Skeletal muscle satellite cell (primary cell): ENCODE results near the gene CCR2.
"Not testable (repeated sequence)": the region's sequence is repeated elsewhere in the genome, so short reads cannot be mapped to it uniquely, and the experiment has no call there.

Experiments used
- H3K27me3 ChIP-seq: 2 replicates; pipeline ENCODE4 v1.7.0; 2013; ENCODE audit warnings: low read length; ENCODE audit not compliant: control insufficient read depth, insufficient read depth
- H3K36me3 ChIP-seq: 2 replicates; pipeline ENCODE4 v1.7.0; 2013; ENCODE audit warnings: mild to moderate bottlenecking, control low read depth, low read length; ENCODE audit not compliant: insufficient read depth
- H3K4me1 ChIP-seq: 2 replicates; pipeline ENCODE4 v1.7.0; 2013; ENCODE audit warnings: low read length; ENCODE audit not compliant: control insufficient read depth, insufficient read depth
- H3K4me2 ChIP-seq: 2 replicates; pipeline ENCODE4 v1.7.0; 2013; ENCODE audit warnings: mild to moderate bottlenecking, low read length
- H3K4me3 ChIP-seq: 2 replicates; pipeline ENCODE4 v1.7.0; 2013; ENCODE audit warnings: low read length
- H3K9ac ChIP-seq: 2 replicates; pipeline ENCODE4 v1.7.0; 2013; ENCODE audit warnings: mild to moderate bottlenecking, low read depth, low read length, moderate library complexity
- H3K9me3 ChIP-seq: replicated peaks from 2 replicates; pipeline ENCODE4 v1.7.0; 2013; ENCODE audit warnings: mild to moderate bottlenecking, control low read depth, low read length

The CCR2 gene

GRCh38 chr3:46397111-46397510, 43.2 kb downstream of the CCR2 start:
- peaks cover 13% of the 10 kb centered on the region for H3K27me3 ChIP-seq
- no peaks in the 10 kb centered on the region for H3K9me3 ChIP-seq
- H3K36me3 ChIP-seq: no peaks in the 10 kb centered on the region
- peaks cover 8% of the 10 kb centered on the region for H3K4me1 ChIP-seq
- no peak overlapping the region for H3K4me3 ChIP-seq
- no peak overlapping the region for H3K9ac ChIP-seq
- H3K4me2 ChIP-seq: no peak overlapping the region

DNA sequence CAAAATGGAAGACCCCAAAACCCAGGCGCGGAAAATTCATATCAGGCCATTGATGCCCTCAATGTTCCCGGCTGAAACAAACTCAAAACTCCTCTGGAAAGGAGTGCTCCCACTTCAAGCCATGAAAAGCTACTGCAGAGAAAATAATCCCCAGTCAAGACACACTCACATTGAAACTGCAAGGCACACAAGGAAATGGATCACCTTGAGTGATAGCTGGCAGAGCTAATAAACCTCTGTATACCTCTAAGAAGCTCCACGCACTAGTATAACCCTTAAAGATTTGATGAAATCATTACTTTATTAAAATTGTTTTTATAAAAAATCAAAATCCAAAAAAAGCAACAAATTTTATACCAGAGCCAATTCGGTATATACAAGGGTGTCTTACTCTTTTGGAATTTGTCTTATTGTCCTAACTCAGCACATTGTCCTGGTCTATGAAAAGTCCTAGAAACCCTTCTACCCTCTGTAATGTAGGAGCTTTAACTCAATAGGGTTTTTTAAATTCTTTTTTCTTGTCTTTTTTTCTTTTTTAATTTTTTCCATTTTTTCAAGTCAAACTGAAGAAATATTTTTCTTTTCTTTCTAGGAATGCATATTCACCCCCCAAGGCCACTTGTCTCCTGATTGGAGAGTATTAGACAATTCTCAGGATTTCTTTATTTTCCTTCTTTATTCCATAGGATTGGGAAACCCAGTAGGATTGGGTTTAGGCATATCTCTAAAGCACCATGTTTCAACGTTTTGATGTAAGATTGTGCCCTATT, 44.5 kb downstream of the CCR2 start:
- peaks cover 13% of the 10 kb centered on the region for H3K27me3 ChIP-seq
- no peak overlapping the region for H3K9ac ChIP-seq
- H3K4me2 ChIP-seq: no peak overlapping the region
- no peaks in the 10 kb centered on the region for H3K9me3 ChIP-seq
- H3K4me3 ChIP-seq: no peak overlapping the region
- no peaks in the 10 kb centered on the region for H3K36me3 ChIP-seq
- H3K4me1 ChIP-seq: peaks cover 8% of the 10 kb centered on the region

DNA sequence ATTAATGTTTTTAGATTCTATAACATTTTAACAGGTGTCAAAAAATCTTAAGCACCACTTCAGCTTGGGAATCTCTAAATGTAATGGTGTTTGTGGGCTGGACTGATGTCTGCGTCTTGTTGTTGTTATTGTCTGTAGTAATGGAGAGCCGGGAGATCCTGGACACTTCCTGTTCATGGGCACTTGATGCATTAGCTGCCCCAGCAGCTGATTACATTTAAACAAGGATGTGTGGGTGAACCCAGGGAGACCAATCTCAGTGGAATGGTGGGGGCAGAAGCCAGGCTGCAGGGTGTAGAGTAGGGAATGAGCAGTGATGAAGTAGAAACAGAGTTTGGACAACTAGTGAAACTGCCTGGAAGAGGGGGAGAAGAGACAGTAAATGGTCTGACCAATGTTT, 45.2 kb downstream of the CCR2 start:
- Histone ChIP-seq H3K27me3 (peaks cover 7% of the 10 kb centered on the region), H3K36me3 (no peaks in the 10 kb centered on the region), H3K4me2 (no peak overlapping the region), H3K9ac (no peak overlapping the region), H3K9me3 (no peaks in the 10 kb centered on the region), H3K4me1 (peaks cover 8% of the 10 kb centered on the region), H3K4me3 (no peak overlapping the region)

- H3K4me2 ChIP-seq: no peak overlapping the region
- H3K27me3 ChIP-seq: peaks cover 2% of the 10 kb centered on the region
- H3K9me3 ChIP-seq: no peaks in the 10 kb centered on the region
- H3K36me3 ChIP-seq: no peaks in the 10 kb centered on the region
- peaks cover 8% of the 10 kb centered on the region for H3K4me1 ChIP-seq
- H3K9ac ChIP-seq: no peak overlapping the region
- no peak overlapping the region for H3K4me3 ChIP-seq
Measured at GRCh38 chr3:46399557-46399956, 45.6 kb downstream of the CCR2 start.

GRCh38 chr3:46400000-46400734, 46.3 kb downstream of the CCR2 start:
- H3K27me3 ChIP-seq: no peaks in the 10 kb centered on the region
- no peaks in the 10 kb centered on the region for H3K36me3 ChIP-seq
- no peaks in the 10 kb centered on the region for H3K9me3 ChIP-seq
- H3K4me2 ChIP-seq: no peak overlapping the region
- H3K9ac ChIP-seq: no peak overlapping the region
- H3K4me3 ChIP-seq: no peak overlapping the region
- H3K4me1 ChIP-seq: peaks cover 8% of the 10 kb centered on the region

DNA sequence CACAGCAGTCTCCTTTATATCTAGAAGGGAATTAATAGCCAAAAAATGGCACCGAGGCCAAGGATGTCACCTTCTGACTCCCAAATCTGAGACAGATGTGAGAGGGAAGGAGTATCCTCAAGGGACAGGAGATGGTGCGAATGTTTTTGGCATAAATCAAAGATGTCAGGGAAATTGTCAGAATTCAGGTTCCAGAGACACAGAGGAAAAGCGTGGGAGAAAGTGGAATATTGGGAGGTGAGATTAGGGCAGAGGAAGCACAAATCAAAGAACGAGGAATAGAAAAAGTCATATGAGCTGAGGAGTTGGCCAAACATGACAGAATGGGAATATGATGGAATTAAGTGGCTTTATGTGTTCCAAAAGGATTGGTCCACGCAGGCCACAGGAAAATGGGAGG, 46.9 kb downstream of the CCR2 start:
- Histone ChIP-seq H3K36me3 (no peaks in the 10 kb centered on the region), H3K27me3 (no peaks in the 10 kb centered on the region), H3K9ac (no peak overlapping the region), H3K4me1 (peaks cover 14% of the 10 kb centered on the region), H3K9me3 (no peaks in the 10 kb centered on the region), H3K4me3 (no peak overlapping the region), H3K4me2 (no peak overlapping the region)

- Histone ChIP-seq H3K9me3 (no peaks in the 10 kb centered on the region), H3K4me2 (no peak overlapping the region), H3K27me3 (no peaks in the 10 kb centered on the region), H3K4me3 (no peak overlapping the region), H3K9ac (no peak overlapping the region), H3K36me3 (no peaks in the 10 kb centered on the region), H3K4me1 (peaks cover 20% of the 10 kb centered on the region)
Measured at GRCh38 chr3:46401579-46401978, 47.7 kb downstream of the CCR2 start.

GRCh38 chr3:46402902-46403301, 49.0 kb downstream of the CCR2 start:
- H3K4me3 ChIP-seq, H3K27me3 ChIP-seq, H3K9ac ChIP-seq, H3K36me3 ChIP-seq, H3K4me2 ChIP-seq, H3K9me3 ChIP-seq: not testable (repeated sequence)
- H3K4me1 ChIP-seq: peaks cover 33% of the 10 kb centered on the region

DNA sequence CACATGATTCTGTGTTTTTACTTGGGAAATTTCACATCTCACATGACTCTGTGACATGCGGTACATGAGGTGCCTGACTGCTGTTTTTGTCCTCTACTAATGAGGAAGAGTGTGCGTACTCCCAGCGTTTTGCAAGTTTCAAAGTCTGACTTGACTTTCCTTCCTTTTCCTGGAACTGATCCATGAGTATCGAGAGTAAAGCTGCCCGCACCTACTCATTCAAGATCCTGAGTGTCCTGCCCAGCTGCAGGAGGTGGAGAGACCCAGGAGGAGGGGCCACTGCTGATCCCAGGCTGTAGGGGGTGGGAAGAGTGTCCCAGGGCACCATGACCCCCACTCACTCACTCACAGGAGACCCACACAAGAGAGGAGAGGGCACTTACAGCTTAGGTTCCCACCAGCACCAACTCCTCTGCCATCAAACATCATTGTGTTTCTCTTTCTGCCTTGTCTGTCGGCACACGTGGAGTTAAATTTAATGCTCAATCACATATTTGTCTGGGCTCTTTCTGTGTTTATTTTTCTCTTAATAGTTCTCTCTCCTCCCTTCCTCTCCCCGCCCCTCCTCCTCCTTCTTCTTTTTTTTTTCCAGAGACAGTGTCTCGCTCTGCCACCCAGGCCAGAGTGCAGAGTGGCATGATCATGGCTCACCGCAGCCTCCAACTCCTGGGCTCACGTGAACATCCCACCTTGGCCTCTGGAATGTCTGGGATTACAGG, 51.5 kb downstream of the CCR2 start:
- Histone ChIP-seq H3K9ac (no peak overlapping the region), H3K4me2 (peak overlapping the region; percentile 37), H3K36me3 (no peaks in the 10 kb centered on the region), H3K27me3 (no peaks in the 10 kb centered on the region), H3K4me3 (no peak overlapping the region), H3K4me1 (peaks cover 36% of the 10 kb centered on the region), H3K9me3 (no peaks in the 10 kb centered on the region)

GRCh38 chr3:46406443-46406787, 52.5 kb downstream of the CCR2 start:
- H3K4me3 ChIP-seq: no peak overlapping the region
- peak overlapping the region; percentile 75 for H3K4me2 ChIP-seq
- H3K27me3 ChIP-seq: no peaks in the 10 kb centered on the region
- no peak overlapping the region for H3K9ac ChIP-seq
- H3K4me1 ChIP-seq: peaks cover 35% of the 10 kb centered on the region
- H3K9me3 ChIP-seq: no peaks in the 10 kb centered on the region
- no peaks in the 10 kb centered on the region for H3K36me3 ChIP-seq

DNA sequence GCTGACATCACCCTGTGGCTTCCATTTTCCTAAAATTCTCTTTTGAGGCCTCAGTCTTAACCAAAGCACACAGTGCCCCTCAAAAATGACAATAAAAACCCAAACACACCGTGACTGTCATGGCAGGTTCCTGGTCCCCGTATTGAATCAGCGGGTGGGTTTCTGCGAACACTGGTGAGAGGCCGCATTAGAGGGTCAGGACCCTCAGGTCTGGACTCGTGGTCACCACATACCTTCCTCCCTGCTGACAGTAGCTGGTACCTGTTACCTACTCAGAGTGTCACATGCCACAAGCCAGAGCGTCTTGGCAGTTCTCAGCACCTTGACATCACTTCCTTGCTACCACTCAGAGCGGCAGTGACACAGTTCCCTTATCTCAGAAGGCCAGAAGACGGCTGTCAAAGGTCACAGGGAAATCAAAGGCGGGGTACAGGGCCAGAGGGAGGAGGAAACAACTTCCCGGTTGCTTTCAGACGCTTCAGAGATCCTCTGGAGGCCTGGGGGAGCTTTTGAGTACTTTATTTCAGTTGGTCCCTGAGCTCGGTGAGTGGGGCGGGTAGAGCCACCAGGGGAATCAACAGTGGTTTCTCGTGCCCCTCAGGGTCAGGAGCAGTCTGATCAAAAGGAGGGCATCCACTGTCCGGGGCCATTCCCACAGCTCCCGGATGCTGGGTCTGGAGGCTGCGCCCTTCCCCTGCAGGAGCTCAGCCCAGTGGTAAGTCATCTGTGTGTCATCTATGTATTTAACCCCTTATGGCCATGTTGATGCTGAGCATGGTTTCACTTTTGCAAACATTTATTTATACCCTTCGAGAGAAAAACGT, 53.1 kb downstream of the CCR2 start, which contains the start of the genes CCR5AS and CCRL2:
CCR5AS (minus strand) TSS at position 279 of the 824 bp plus-strand sequence.
CCRL2 (plus strand) TSS at position 472 of the 824 bp plus-strand sequence. CDS start 821 bp downstream, outside the sequence.
- Histone ChIP-seq H3K9ac (peak within 1 kb of the TSS; percentile 69), H3K4me2 (peak within 1 kb of the TSS; percentile 75), H3K27me3 (no peaks in the 10 kb centered on the region), H3K36me3 (no peaks in the 10 kb centered on the region), H3K9me3 (no peaks in the 10 kb centered on the region), H3K4me3 (peak within 1 kb of the TSS; percentile 55), H3K4me1 (peaks cover 35% of the 10 kb centered on the region)
